NB4 (cell line): ENCODE results near the gene NAT14.

Experiments
- DNase-seq: peaks from one replicate; pipeline ENCODE4 v3.0.0; 2010; ENCODE audit warnings: low read depth
- H3K4me3 ChIP-seq: one replicate; pipeline ENCODE4 v1.5.1; 2011; ENCODE audit warnings: mild to moderate bottlenecking, low read depth, low read length, moderate library complexity
- MYC ChIP-seq: IDR thresholded peaks from 2 replicates; pipeline ENCODE4 v1.6.1; 2011; ENCODE audit warnings: low read depth, low read length
- POLR2A ChIP-seq: IDR thresholded peaks from 2 replicates; pipeline ENCODE4 v1.6.1; 2011; ENCODE audit warnings: mild to moderate bottlenecking; ENCODE audit not compliant: insufficient read length; ENCODE audit errors: extremely low read depth
- TF ChIP-seq, protein P1 (sequence below): IDR thresholded peaks from 2 replicates; pipeline ENCODE4 v1.6.1; 2011; ENCODE audit warnings: low read depth, low read length
- TF ChIP-seq, protein P2 (sequence below): IDR thresholded peaks from one replicate; pipeline ENCODE4 v1.5.1; 2012; ENCODE audit warnings: low read depth, low read length

The NAT14 gene

DNA sequence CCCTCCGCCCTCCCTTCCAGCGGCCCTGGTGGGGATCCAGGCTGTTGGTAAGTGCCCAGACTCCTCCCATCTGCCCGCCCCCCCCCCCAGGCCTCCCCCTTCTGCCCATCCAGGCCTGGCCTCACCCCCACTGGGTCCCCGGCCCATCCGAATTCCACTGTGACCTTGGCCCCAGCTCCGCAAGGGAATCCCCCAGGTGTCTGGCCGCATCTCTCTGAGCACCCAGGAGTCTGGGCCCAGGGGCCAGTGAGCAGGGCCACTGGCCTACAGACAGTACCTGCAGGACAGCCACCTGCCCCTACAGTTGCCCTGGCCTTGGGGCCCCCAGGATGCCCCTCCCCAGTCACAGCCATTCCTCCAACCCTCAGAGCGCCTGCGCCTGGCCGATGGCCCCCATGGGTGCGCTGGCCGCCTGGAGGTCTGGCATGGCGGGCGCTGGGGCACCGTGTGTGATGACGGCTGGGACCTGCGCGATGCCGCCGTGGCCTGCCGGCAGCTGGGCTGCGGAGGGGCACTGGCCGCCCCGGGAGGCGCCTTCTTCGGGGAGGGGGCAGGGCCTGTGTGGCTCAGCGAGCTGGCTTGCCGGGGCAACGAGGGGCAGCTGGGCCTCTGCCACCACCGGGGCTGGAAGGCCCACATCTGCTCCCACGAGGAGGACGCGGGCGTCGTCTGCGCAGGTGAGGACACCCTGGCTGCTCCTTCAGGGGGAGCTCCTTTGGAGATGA lies 4.2 kb downstream of the NAT14 start:
- no peak overlapping the region for H3K4me3 ChIP-seq
- DNase-seq: no peak
- TF ChIP-seq, protein P1, sequence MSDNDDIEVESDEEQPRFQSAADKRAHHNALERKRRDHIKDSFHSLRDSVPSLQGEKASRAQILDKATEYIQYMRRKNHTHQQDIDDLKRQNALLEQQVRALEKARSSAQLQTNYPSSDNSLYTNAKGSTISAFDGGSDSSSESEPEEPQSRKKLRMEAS: no peak
- TF ChIP-seq POLR2A: no peak
- TF ChIP-seq MYC: no peak
- TF ChIP-seq, protein P2, sequence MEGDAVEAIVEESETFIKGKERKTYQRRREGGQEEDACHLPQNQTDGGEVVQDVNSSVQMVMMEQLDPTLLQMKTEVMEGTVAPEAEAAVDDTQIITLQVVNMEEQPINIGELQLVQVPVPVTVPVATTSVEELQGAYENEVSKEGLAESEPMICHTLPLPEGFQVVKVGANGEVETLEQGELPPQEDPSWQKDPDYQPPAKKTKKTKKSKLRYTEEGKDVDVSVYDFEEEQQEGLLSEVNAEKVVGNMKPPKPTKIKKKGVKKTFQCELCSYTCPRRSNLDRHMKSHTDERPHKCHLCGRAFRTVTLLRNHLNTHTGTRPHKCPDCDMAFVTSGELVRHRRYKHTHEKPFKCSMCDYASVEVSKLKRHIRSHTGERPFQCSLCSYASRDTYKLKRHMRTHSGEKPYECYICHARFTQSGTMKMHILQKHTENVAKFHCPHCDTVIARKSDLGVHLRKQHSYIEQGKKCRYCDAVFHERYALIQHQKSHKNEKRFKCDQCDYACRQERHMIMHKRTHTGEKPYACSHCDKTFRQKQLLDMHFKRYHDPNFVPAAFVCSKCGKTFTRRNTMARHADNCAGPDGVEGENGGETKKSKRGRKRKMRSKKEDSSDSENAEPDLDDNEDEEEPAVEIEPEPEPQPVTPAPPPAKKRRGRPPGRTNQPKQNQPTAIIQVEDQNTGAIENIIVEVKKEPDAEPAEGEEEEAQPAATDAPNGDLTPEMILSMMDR: no peak

DNA sequence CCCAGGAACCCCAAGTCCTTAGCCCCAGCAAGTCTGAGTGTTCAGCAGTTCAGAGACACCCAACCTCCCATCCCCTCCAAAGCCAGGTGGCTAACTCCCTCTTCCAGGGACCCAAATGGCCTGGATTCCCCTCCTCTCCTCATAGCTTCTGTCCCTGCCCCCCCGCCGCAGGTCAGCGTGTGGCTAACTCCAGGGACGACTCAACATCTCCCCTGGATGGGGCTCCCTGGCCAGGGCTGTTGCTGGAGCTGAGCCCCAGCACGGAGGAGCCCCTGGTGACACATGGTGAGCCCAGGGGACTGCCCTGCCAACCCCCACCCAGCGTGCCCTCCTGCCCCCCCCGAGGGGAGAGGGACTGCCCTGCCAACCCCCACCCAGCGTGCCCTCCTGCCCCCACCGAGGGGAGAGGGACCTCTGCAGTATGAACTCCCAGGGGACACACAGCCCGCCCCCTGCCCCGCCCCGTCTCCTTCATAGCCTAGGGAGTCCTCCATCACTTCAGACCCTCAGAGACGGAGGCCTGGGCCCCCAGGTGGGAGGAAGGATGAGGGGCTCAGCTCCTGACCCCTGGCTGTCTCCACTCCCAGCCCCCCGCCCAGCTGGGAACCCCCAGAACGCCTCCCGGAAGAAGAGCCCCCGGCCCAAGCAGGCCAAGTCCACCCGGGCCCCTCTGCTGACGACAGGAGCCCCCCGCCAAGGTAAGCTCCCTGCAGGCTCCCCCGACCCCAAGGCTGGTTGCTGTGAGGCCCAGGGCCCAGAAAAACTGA lies 4.9 kb downstream of the NAT14 start:
- DNase-seq: no peak
- H3K4me3 ChIP-seq: no peak overlapping the region
- TF ChIP-seq, protein P1: no peak
- no peak for TF ChIP-seq POLR2A
- TF ChIP-seq MYC: no peak
- TF ChIP-seq, protein P2: no peak

GRCh38 chr19:55490478-55491432 lies 5.8 kb downstream of the NAT14 start:
- TF ChIP-seq, protein P1: no peak
- TF ChIP-seq, protein P2: no peak
- TF ChIP-seq MYC: no peak
- TF ChIP-seq POLR2A: no peak
- H3K4me3 ChIP-seq: no peak overlapping the region
- no peak for DNase-seq

GRCh38 chr19:55491546-55492360 lies 6.8 kb downstream of the NAT14 start:
- H3K4me3 ChIP-seq: no peak overlapping the region
- TF ChIP-seq MYC: no peak
- TF ChIP-seq POLR2A: no peak
- TF ChIP-seq, protein P2: no peak
- TF ChIP-seq, protein P1: no peak
- no peak for DNase-seq
